Dermis blood vessel endothelial cell (primary cell): ENCODE data around the gene COPS8. TPM values are rescaled to one million over a fixed set of nuclear protein-coding genes. Genes with fewer than 3 reads are reported as not detected.

ENCODE experiments used
- DNase-seq: peaks from one replicate; pipeline ENCODE4 v3.0.0; 2010
- total RNA-seq: library from RNA; depleted of rRNA; stranded (reverse); fragments of >200 nt; gene quantifications from 2 replicates; pipeline ENCODE4 v1.2.3, GENCODE V29; 2014

The COPS8 gene
- total RNA-seq, 1 donor from 2014 or later = 80.2 TPM

GRCh38 chr2:237132799-237133198 is 47.1 kb downstream of the COPS8 start:
- DNase-seq = peak; percentile 51

DNA sequence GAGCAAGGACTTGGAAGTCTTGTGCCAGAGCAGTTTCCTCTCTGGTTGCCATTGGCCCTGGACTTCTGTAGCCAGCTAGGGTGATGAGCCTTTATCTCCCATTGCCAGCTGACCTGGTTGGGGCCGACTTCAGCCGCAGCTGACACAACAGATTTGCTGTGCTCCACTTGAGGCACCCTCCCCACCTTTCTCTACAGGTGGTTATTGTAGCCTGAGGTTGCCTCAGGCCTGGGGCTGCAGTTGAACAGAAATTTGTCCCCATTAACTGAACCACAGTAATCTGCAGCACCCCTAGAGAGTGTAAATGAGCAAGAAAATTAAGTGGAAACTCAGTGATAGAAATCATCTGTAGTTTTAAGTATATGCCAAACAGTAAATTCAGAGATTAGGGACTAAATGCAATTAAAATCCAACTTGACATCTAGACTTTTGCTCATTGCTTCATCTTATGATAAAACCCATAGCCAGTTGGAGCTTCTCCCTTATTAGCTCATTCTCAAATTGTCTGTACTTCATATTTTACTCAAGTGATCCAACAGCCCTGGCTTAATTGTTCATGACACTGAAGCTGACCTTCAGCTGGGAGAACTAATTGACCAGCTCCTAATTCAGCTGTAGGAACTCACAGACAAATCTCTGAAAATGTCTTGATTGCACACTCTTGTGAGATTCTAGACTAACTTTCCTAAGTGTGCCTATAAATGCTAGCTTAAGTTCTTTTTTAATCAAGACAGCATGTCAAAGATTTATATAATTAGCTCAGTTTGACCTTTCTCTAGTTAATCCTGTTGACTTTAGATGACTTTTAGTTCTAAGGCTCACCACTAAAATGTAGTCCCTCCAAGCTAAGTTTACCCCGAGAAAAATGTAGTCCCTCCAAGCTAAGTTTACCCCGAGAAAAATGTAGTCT is 48.9 kb downstream of the COPS8 start:
- no peak for DNase-seq

DNA sequence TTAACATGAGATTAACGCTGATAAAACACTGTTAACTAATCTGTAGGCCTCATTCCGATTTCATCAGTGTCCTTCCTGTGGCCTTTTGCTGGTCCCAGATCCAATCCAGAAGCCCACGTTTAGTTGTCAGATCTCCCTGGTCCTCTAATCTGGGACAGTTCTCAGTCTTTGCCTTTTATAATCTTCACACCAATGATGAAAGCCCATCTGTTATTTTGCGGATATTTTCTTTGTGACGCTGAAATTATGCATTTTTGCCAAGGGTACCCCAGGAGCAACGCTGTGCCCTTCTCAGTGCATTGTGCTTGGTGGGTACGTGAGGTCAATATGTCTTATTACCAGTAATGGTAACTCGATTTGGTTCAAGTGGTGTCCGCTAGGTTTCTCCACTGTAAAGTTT is 51.1 kb downstream of the COPS8 start:
- no peak for DNase-seq

GRCh38 chr2:237137626-237138323 is 52.1 kb downstream of the COPS8 start:
- no peak for DNase-seq

DNA sequence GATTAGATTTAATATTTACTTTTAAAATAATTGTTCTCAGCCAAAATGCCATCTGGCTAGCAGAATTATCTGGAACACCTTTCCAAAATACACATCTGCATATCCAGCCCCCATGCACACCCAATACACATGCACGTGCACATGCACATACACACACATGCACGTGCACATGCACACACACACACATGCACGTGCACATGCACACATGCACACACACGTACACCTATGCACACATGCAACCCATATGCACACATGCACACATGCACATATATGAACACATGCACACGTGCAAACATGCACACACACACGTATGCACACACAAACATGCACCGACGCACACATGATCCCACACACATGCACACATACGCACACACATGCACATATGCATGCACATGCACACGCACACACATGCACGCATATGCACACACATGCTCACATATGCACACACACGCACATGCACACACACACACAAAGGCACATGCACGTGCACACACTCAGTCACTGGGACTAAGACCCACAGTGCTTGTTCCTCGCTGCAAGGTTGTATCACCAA is 53.5 kb downstream of the COPS8 start:
- no peak for DNase-seq

DNA sequence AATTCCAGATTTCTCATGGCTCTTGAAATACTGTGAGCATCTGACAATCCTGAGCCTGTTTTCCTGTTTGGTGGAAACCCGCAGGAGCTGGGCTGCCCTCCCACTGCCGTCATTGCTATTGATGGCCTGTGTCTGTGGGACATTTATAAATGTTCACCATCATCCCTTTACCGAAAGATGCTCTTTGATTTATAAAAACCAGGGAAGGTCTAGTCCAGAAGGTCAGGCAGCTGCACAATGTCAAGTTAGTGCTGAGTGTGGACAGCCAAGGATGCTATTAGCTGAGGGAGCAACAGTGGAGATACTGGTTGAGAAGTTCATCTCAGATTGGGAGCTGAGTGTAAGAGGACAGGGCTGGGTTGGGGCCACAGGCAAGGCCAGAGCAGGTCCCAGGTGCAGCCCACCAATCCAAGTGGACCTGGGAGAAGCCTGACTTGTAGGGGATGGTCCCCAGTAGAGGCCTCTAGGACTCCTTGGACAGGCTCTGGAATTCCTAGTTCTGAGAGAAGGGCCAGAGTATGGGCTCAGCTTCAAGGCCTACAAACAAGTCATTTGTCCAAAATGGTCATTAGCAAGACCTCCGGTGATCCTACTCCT is 55.1 kb downstream of the COPS8 start:
- DNase-seq = no peak

- DNase-seq = no peak
Observed at GRCh38 chr2:237141571-237142051, 55.9 kb downstream of the COPS8 start.

GRCh38 chr2:237143118-237143517 is 57.4 kb downstream of the COPS8 start:
- no peak for DNase-seq

DNA sequence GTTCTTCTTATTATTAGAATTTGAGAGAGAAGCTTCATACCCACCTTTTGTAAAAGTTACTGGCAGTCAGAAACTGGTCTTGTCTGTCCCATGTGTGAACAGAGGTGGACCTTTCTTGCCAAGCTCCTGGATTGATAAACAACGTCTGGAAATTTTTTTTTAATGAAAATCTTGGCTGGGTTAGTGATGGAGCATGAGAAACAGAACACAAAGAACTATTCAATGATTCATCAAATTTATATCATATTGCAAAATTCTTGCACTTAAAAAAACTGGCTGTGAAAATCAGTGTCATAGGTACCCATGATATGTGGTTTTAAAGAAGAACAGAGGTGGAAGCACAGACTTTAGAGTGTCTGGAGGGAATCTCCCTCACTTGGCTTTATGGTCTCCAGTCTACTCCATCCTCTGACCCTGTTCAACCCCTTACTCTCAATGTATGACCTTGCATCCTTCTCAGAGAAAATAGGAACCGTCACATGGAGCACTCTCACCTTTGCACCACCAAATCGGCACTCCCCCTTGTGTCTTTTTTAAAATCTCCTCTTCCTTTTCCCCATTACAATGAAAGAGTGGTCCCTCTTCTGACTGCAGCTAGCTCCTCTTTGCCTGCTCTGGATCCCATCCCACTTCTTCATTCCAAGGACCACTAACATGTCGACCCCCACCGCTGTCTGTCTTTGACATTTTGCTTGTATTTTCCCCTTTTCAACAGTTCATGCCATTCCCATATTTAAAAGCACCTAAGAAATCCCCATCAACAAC is 58.2 kb downstream of the COPS8 start:
- DNase-seq = no peak

GRCh38 chr2:237144516-237144915 is 58.8 kb downstream of the COPS8 start:
- no peak for DNase-seq

- no peak for DNase-seq
Observed at GRCh38 chr2:237147317-237147716, 61.6 kb downstream of the COPS8 start.

GRCh38 chr2:237148624-237149023 is 62.9 kb downstream of the COPS8 start:
- no peak for DNase-seq

- no peak for DNase-seq
Observed at GRCh38 chr2:237149425-237149824, 63.7 kb downstream of the COPS8 start.
